Subcutaneous abdominal adipose tissue (tissue), 5 donors: ENCODE results near the gene PLCL2.

Experiments
- H3K27ac ChIP-seq: one replicate; pipeline ENCODE4 v1.7.0; 2013; ENCODE audit warnings: low read depth, mild to moderate bottlenecking, inconsistent platforms, low read length, moderate library complexity
- H3K27me3 ChIP-seq, 5 donors: one replicate each; pipeline ENCODE4 v1.7.0; 2013; ENCODE audit warnings: low read length in 5 of 5, inconsistent platforms in 1 of 5; ENCODE audit not compliant: control insufficient read depth in 5 of 5, insufficient read depth in 4 of 5
- H3K36me3 ChIP-seq, 5 donors: one replicate each; pipeline ENCODE4 v1.7.0; 2013; ENCODE audit warnings: low read length in 5 of 5; ENCODE audit not compliant: control insufficient read depth in 5 of 5, insufficient read depth in 5 of 5
- H3K4me1 ChIP-seq, 5 donors: one replicate each; pipeline ENCODE4 v1.7.0; 2013; ENCODE audit warnings: low read length in 5 of 5, mild to moderate bottlenecking in 3 of 5, moderate library complexity in 1 of 5; ENCODE audit not compliant: control insufficient read depth in 5 of 5, insufficient read depth in 5 of 5
- H3K4me3 ChIP-seq, 5 donors: one replicate each; pipeline ENCODE4 v1.7.0; 2013; ENCODE audit warnings: low read length in 5 of 5, low read depth in 1 of 5
- H3K9ac ChIP-seq, 5 donors: one replicate each; pipeline ENCODE4 v1.7.0; 2013; ENCODE audit warnings: low read length in 5 of 5, mild to moderate bottlenecking in 4 of 5, moderate library complexity in 3 of 5
- H3K9me3 ChIP-seq, 5 donors: one replicate each; pipeline ENCODE4 v1.7.0; 2013; ENCODE audit warnings: low read length in 5 of 5; ENCODE audit not compliant: control insufficient read depth in 5 of 5
- donor health status: healthy.
- donor health status: healthy.
- donor health status: healthy.
- donor health status: healthy.
- donor health status: healthy.

PLCL2 gene

DNA sequence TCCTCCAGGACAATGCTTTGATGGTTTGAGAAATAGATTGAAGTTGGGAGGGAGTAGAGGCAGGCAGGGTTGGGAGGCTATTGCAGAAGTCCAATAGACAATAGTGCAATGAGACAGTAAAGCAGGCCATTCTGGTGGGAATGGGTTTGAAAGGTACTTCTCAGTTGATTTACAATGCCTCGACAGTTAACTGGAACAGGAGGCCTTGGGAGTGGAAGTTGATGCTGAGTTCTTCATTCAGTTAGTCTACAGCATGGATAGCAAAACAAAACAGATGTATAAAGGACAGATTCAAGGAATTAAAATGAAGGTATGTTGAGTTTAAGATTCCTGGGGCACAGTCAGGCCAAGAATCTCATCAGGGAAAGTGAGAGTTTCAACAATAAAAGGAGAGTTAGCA is 6.8 kb upstream of the PLCL2 start:
- no peaks in the 10 kb centered on the region for H3K9me3 ChIP-seq
- peaks cover 0 to 28% (median 22%) of the 10 kb centered on the region in 5 donors for H3K4me1 ChIP-seq

GRCh38 chr3:16881896-16882630 is 2.7 kb upstream of the PLCL2 start:
- Histone ChIP-seq H3K36me3 (no peaks in the 10 kb centered on the region), H3K4me3 (no peak overlapping the region), H3K9ac (no peak overlapping the region), H3K27ac (peak overlapping the region; percentile 72), H3K4me1 (peaks cover 0 to 58% (median 49%) of the 10 kb centered on the region in 5 donors), H3K9me3 (no peaks in the 10 kb centered on the region), H3K27me3 (no peaks in the 10 kb centered on the region)

More for the DNA sequence above, 6.8 kb upstream of the PLCL2 start:
- Histone ChIP-seq H3K27ac (no peak overlapping the region), H3K9ac (no peak overlapping the region), H3K36me3 (no peaks in the 10 kb centered on the region), H3K4me3 (no peak overlapping the region), H3K27me3 (no peaks in the 10 kb centered on the region)

DNA sequence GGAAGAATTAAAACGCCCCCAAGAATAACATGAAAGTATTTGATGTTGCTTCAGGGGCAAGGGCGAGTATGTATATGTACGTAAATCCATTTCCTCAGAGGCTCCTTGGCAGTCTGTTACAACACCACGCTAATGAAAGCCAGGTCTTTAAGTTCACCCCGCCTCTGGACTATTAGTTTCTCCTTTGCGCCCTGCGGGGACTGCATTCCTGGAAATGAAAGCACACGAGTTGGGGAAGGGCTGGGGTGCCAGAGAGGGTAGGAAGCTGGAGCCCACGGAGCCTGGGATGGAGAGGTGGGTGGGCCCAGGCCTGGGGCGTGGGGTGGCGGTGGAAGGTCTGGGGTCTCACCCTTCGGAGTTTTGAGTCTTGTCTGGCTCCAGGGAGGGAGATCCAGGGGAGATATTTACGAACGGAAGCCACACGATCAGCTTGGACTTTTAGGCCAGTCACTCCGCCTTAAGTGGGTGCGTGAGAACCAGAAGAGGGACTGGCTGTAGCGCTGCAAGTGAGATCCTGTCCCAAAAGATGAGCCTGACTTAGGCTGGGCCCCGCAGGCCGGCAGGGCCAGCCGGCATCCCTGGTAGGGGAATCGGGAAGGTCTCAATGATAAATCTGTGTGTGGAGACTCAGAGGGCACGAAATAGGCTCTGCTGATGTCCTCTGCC is 1.6 kb upstream of the PLCL2 start:
- Histone ChIP-seq H3K27ac (peak overlapping the region; percentile 72), H3K27me3 (no peaks in the 10 kb centered on the region), H3K4me3 (peak overlapping the region in 4 of 5 donors; percentile 93 to 97 (median 96)), H3K36me3 (no peaks in the 10 kb centered on the region), H3K4me1 (peaks cover 0 to 69% (median 55%) of the 10 kb centered on the region in 5 donors), H3K9me3 (no peaks in the 10 kb centered on the region), H3K9ac (peak overlapping the region in 4 of 5 donors; percentile 8 to 89 (median 78))

DNA sequence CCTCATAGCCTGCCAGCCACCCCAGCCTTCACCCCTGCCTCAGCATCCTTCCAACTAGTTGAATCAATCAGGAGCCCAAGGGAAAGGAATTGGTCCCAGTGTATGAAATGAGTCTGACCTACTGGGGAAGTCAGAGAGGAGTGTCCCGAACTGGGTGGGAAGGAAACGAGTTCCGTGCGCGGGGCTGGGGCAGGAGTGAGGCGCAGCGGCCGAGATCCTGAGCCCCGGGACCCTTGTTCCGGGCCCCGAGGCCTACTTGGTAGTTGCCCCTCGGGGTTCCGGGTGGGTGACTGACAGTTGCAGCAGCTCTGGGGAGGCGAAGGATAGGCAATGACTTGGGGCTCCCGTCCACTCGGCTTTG is 1.1 kb upstream of the PLCL2 start:
- H3K4me1 ChIP-seq: peaks cover 0 to 74% (median 58%) of the 10 kb centered on the region in 5 donors
- H3K36me3 ChIP-seq: no peaks in the 10 kb centered on the region
- H3K27ac ChIP-seq: peak overlapping the region; percentile 72
- no peaks in the 10 kb centered on the region for H3K9me3 ChIP-seq
- peak overlapping the region in 4 of 5 donors; percentile 74 to 89 (median 81) for H3K9ac ChIP-seq
- no peaks in the 10 kb centered on the region for H3K27me3 ChIP-seq
- H3K4me3 ChIP-seq: peak overlapping the region in 4 of 5 donors; percentile 93 to 97 (median 96)

DNA sequence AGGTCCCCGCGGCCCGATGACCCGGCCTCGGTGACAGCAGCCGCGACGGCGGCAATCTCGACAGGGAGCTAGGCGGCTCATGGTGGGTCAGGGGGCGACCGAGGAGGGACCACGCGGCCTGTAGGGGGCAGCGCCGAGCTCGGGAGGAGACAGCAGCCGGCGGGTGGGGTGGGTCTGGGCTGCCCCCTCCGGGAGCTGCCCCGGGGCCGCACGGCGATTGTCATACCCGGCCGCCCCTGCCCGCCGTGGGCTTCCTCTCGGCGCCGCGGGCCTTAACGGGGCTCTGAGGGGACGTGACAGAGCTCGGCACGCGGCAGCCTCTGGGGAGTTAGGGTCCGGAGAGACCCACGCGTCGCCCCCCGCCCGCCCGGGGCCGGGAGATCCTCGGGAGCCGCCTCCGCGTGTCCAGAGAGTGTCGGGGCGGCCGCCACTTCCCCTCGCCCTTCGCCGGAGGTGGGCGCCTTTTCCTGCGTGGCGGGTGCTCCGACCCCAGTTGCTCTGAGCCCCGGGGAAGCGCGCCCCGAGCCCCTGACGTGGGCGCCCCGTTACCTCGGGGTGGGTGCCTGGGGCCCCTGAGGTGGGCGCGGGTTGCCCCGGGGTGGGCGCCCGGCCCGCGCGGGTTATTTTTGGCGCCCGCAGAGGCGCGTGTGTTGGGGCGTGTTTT is 539 bp upstream of the PLCL2 start:
- H3K27me3 ChIP-seq: no peaks in the 10 kb centered on the region
- no peaks in the 10 kb centered on the region for H3K36me3 ChIP-seq
- H3K4me1 ChIP-seq: peaks cover 3 to 78% (median 62%) of the 10 kb centered on the region in 5 donors
- H3K27ac ChIP-seq: peak overlapping the region; percentile 72
- H3K4me3 ChIP-seq: peak overlapping the region in 4 of 5 donors; percentile 93 to 97 (median 96)
- H3K9me3 ChIP-seq: no peaks in the 10 kb centered on the region
- H3K9ac ChIP-seq: peak overlapping the region in 4 of 5 donors; percentile 74 to 89 (median 81)

DNA sequence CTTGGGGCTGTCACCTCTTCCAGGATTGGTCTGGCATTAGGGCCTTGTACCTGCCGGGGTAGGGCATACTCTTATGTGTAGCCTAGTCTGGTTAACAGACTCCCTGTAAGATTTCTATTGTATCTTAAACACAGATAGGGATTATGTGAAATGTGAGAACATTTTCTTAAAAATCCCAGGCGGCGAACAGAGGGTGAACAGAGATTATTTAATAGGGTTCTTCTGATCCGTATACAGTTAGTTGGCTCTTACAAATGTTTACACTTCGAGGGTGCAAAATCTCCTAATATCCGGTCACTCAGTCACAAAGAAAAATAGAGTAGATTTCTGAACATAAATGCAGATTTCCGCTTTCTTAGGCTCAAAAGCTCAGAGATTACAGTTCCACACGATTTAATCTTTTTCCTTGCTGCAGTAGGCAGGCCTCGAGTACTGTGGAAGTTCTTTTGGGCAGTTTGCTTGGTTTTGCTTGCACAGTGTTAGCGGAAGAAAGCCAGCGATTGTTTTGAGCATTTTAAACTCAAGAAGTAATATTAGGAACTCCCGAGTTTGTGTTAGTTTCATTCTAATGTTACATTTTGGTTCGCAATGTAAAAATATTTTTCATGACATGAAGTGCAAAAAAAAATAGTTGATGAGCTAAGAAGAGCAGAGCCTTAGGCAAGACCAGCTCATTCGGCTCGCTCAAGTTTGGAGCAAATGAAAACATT is 993 bp downstream of the PLCL2 start:
- H3K4me3 ChIP-seq: peak overlapping the region; percentile 93 to 98 (median 96)
- no peaks in the 10 kb centered on the region for H3K27me3 ChIP-seq
- H3K36me3 ChIP-seq: no peaks in the 10 kb centered on the region
- peaks cover 3 to 79% (median 70%) of the 10 kb centered on the region in 5 donors for H3K4me1 ChIP-seq
- peak overlapping the region; percentile 79 for H3K27ac ChIP-seq
- no peaks in the 10 kb centered on the region for H3K9me3 ChIP-seq
- peak overlapping the region; percentile 65 to 89 (median 83) for H3K9ac ChIP-seq

- Histone ChIP-seq H3K4me1 (peaks cover 3 to 79% (median 70%) of the 10 kb centered on the region in 5 donors), H3K27ac (peak overlapping the region; percentile 79), H3K9ac (peak overlapping the region; percentile 65 to 89 (median 83)), H3K4me3 (peak overlapping the region; percentile 93 to 98 (median 96)), H3K9me3 (no peaks in the 10 kb centered on the region), H3K27me3 (no peaks in the 10 kb centered on the region), H3K36me3 (no peaks in the 10 kb centered on the region)
These were observed 1.5 kb downstream of the PLCL2 start for GRCh38 chr3:16886303-16886683.

DNA sequence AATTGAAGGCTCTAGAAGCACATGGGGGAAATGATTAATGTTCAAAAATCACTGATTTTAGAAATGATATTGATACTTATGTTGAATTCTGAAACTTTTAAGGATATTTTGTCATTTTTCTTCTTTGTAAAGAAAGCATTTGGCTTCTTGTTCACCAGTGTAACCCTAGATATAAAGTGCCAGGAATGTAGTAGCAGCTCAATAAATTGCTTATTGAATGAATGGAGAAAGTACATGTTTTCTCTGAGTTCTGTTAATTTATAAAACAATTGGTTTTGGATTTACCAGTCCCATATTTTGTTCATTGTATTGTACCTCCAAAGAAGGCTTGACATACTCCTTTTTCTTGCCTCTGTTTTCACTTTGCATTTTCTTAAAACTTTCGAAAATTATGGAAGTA is 2.4 kb downstream of the PLCL2 start:
- Histone ChIP-seq H3K27ac (no peak overlapping the region), H3K36me3 (no peaks in the 10 kb centered on the region), H3K27me3 (no peaks in the 10 kb centered on the region), H3K9me3 (no peaks in the 10 kb centered on the region), H3K9ac (peak overlapping the region in 1 of 5 donors; percentile 87), H3K4me3 (peak overlapping the region in 1 of 5 donors; percentile 97), H3K4me1 (peaks cover 3 to 75% (median 65%) of the 10 kb centered on the region in 5 donors)

- no peak overlapping the region for H3K27ac ChIP-seq
- no peaks in the 10 kb centered on the region for H3K27me3 ChIP-seq
- no peaks in the 10 kb centered on the region for H3K36me3 ChIP-seq
- peak overlapping the region in 3 of 5 donors; percentile 0 to 31 (median 17) for H3K4me3 ChIP-seq
- peaks cover 3 to 62% (median 54%) of the 10 kb centered on the region in 5 donors for H3K4me1 ChIP-seq
- H3K9ac ChIP-seq: peak overlapping the region in 4 of 5 donors; percentile 20 to 42 (median 26)
- no peaks in the 10 kb centered on the region for H3K9me3 ChIP-seq
These were observed 3.6 kb downstream of the PLCL2 start for GRCh38 chr3:16888356-16888755.
